ENCODE data around the gene GTF3C6. TPM values are rescaled to one million over a fixed set of nuclear protein-coding genes. Genes with fewer than 3 reads are reported as not detected.
"Not testable (repeated sequence)": the region's sequence is repeated elsewhere in the genome, so short reads cannot be mapped to it uniquely, and the experiment has no call there.

The GTF3C6 gene
- total RNA-seq, 1 donor from 2014 or later, result 35.5 TPM

- ATAC-seq; intact Hi-C loops (cut with DNase I); DNase-seq (ENCODE audit: low spot score): not testable (repeated sequence)
Observed at GRCh38 chr6:110968661-110969060, 10.2 kb downstream of the GTF3C6 start.

DNA sequence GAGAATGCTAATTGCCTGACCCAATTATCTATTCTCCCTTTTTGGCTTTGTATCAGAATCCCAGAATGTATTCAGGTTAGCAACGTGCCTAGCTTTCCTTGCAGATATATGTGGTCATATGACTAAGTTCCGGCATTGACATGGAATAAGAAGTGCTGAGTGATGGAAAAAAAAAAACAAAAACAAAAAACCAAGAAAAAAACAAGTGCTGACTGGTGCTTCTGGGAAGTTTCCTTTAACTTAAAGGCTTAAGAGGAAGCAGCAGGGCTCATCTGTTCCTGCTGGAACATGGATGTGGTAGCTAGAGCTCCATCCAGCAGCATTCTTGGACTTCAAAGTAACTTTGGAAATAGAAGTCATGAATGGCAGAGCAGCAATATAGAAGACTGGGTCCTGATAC lies 13.0 kb downstream of the GTF3C6 start:
- no peak for DNase-seq (ENCODE audit: low spot score)
- ATAC-seq, result peak; percentile 28
- intact Hi-C loops (cut with DNase I), result loop anchor here (10.0 kb wide), 1 partner anchor 677 kb away; no protein-coding TSS in a partner anchor

GRCh38 chr6:110976575-110976974 lies 18.1 kb downstream of the GTF3C6 start:
- intact Hi-C loops (cut with DNase I), result loop anchor here (10.0 kb wide), 1 partner anchor 682 kb away; no protein-coding TSS in a partner anchor
- DNase-seq (ENCODE audit: low spot score) (no peak), ATAC-seq (no peak)

- DNase-seq (ENCODE audit: low spot score) (no peak), ATAC-seq (no peak)
- intact Hi-C loops (cut with DNase I), result loop anchor here (10.0 kb wide), 1 partner anchor 685 kb away; no protein-coding TSS in a partner anchor
Observed at GRCh38 chr6:110979565-110980101, 21.1 kb downstream of the GTF3C6 start.

GRCh38 chr6:110980227-110980626 lies 21.7 kb downstream of the GTF3C6 start:
- intact Hi-C loops (cut with DNase I), result no loop called here
- ATAC-seq, result no peak
- DNase-seq (ENCODE audit: low spot score), result no peak

DNA sequence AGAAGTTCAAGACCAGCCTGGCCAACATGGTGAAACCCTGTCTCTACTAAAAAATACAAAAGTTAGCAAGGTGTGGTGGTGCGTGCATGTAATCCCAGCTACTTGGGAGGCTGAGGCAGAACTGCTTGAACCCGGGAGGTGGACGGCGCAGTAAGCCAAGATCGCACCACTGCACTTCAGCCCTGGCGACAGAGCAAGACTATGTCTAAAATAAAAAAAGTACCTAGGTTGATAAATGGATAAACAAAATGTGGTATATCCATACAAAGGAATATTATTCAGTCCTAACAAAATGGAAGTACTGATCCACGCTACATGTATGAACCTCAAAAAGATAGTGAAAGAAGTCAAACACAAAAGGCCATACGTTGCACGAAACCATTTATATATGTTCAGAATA lies 22.1 kb downstream of the GTF3C6 start:
- intact Hi-C loops (cut with DNase I), result no loop called here
- ATAC-seq, result no peak

GRCh38 chr6:110981202-110981600 lies 22.7 kb downstream of the GTF3C6 start:
- intact Hi-C loops (cut with DNase I), result no loop called here
- DNase-seq (ENCODE audit: low spot score) (no peak), ATAC-seq (peak; percentile 2)

More for the DNA sequence above, 22.1 kb downstream of the GTF3C6 start:
- DNase-seq (ENCODE audit: low spot score), result no peak

GRCh38 chr6:110990840-110991576 lies 32.5 kb downstream of the GTF3C6 start:
- DNase-seq (ENCODE audit: low spot score) (no peak), ATAC-seq (no peak)
- intact Hi-C loops (cut with DNase I), result no loop called here

DNA sequence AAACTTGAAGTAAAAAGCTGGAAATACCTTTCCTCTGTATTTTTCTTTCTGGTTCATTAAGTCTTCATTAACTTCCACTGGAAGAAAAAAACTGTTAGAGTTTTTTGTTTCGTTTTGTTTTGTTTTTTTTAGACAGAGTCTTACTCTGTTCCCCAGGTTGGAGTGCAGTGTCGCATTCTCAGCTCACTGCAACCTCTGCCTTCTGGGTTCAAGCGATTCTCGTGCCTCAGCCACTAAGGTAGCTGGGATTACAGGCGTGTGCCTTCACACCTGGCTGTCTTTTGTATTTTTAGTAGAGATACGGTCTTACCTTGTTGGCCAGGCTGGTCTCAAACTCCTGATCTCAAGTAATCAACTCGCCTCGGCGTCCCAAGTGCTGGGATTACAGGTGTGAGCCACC lies 38.2 kb downstream of the GTF3C6 start:
- ATAC-seq, result no peak
- intact Hi-C loops (cut with DNase I), result no loop called here

DNA sequence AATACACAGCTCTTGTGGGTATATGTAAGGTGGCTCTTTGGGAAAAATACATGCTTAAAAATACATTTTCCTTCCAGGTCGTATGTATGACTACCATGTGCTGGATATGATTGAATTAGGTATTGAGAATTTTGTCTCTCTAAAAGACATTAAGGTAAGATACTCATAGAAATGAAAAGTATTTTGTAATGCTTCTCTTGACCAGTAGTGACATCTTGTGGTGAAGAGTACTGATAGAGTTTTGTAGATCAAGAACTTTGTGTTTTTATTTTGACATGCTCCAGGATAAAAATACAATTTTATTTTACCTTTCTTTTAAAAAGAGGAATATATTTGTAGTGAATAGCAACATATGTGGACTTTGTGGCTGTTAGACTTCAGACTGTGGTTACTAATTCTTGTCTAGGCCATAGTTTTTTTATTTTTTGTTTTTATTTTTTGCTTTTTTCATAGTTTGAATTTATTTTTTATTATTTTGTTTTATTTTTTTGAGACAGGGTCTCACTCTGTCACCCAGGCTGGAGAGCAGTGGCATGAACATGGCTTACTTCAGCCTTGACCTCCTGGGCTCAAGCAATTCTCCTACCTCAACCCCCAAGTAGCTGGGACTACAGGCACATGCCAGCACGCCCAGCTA lies 41.2 kb downstream of the GTF3C6 start:
- intact Hi-C loops (cut with DNase I), result no loop called here
- ATAC-seq (no peak), DNase-seq (ENCODE audit: low spot score) (no peak)

More for the DNA sequence above, 38.2 kb downstream of the GTF3C6 start:
- no peak for DNase-seq (ENCODE audit: low spot score)

DNA sequence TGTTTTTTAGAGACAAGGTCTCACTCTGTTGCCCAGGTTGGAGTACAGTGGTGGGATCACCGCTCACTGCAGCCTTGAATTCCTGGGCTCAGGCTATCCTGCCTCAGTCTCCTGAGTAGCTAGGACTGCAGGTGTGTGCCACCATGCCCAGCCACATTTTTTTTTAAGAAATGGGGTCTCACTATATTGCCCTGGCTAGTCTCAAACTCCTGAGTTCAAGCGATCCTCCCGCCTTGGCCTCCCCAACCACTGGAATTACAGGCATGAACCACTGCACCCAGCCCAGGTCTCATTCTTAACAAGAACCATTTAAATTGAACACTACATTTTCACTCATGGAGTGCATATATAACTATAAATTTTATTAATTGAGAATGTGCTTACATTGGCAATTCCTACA lies 43.8 kb downstream of the GTF3C6 start:
- DNase-seq (ENCODE audit: low spot score) (no peak), ATAC-seq (no peak)
- intact Hi-C loops (cut with DNase I), result no loop called here

DNA sequence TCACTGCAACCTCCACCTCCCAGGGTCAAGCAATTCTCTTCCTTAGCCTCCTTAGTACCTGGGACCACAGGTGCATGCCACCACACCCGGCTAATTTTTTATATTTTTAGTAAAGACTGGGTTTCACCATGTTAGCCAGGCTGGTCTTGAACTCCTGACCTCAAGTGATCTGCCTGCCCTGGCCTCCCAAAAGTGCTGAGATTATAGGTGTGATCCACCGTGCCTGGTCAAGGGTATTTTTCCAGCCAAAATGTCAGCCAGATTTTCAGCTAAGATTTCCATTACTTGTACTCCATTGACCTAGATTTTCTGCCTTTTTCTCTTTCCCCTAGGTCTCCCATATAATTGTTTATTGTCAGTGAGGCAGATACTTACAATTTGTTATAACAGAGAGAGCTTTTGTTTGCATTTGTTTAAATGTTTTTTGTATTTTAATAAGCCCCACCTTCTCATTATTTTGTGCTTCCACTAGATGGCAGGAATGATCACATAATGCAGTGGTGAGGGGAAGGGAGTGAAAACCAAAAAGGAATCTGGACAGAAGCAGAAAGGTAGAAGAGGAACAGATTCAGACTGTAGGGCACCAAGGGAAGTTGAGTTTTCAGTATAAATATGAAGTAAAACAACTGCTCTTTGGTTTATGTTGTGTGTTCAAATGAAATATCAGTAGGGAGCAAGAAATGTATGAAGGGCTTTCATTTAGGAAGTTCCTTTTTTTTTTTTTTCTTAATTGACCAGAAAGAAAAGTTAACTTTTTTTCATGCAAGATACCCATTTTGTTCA lies 53.0 kb downstream of the GTF3C6 start:
- ATAC-seq, result peak; percentile 76
- no peak for DNase-seq (ENCODE audit: low spot score)
- intact Hi-C loops (cut with DNase I), result no loop called here

DNA sequence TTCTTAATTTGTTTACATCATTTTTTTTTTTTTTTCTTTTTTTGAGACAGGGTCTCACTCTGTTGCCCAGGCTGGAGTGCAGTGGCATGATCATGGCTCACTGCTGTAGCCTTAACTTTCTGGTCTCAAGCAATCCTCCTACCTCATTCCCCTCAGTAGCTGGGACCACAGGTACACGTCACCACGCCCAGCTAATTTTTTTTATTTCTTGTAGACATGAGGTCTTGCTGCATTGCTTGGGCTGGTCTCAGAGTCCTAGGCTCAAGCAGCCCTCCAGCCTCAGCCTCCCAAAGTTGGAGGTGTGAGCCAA lies 53.6 kb downstream of the GTF3C6 start:
- intact Hi-C loops (cut with DNase I), result no loop called here
- DNase-seq (ENCODE audit: low spot score) (no peak), ATAC-seq (no peak)

- intact Hi-C loops (cut with DNase I); ATAC-seq: not testable (repeated sequence)
Observed at GRCh38 chr6:111012520-111012919, 54.0 kb downstream of the GTF3C6 start.

GRCh38 chr6:111013144-111013915 lies 54.8 kb downstream of the GTF3C6 start:
- intact Hi-C loops (cut with DNase I), result no loop called here
- no peak for DNase-seq (ENCODE audit: low spot score)
- no peak for ATAC-seq

More at GRCh38 chr6:111012520-111012919, 54.0 kb downstream of the GTF3C6 start:
- not testable (repeated sequence) for DNase-seq (ENCODE audit: low spot score)

DNA sequence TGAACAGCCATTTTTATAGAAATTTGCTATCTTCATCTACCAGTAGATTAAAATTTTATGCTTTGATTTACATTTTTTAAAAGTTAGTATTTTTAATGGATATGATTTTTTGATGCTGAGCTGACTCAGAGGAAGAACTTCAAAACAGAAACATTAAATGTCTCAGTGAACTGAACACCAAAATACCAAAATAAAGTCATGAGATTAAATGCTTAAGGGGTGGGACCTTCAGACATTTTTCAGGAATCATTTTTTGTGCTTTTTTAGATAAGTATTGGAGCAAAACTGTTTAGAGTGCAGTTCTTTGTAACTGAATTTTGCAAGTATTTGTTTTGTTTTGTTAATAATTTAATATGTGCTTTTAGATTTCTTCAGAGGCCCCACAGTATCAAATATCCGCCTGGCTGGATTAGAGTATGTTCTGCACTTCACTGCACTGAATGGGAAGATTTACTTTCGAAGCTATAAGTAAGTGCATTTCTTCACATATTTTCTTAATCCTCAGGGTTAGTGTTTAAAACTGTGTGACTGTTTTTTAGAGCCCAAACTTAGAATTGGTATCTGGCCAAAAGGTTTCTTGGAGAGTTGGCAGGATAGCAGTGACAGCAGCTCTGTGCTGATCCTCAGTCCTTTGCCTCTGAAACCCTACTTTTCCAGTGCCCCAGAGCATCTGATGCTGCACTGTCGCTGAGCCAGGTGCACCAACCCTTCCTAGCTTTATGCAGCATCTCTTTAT lies 57.1 kb downstream of the GTF3C6 start:
- no peak for DNase-seq (ENCODE audit: low spot score)
- ATAC-seq, result no peak
- intact Hi-C loops (cut with DNase I), result no loop called here

DNA sequence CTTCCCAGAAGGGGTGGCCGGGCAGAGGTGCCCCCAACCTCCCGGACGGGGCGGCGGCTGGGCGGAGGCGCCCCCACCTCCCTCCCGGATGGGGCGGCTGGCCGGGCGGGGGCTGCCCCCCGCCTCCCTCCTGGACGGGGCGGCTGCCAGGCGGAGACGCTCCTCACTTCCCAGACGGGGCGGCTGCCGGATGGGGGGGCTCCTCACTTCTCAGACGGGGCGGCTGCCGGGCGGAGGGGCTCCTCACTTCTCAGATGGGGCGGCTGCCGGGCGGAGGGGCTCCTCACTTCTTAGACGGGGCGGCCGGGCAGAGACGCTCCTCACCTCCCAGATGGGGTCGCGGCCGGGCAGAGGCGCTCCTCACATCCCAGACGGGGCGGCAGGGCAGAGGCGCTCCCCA lies 58.7 kb downstream of the GTF3C6 start:
- intact Hi-C loops (cut with DNase I); ATAC-seq; DNase-seq (ENCODE audit: low spot score): not testable (repeated sequence)
